ENCODE data around the gene RC3H2.

The RC3H2 gene

GRCh38 chr9:122806661-122807060 is 98.5 kb downstream of the RC3H2 start:
- H3K27ac ChIP-seq (ENCODE audit: low read depth, low read length), result no peak overlapping the region
- H3K36me3 ChIP-seq (ENCODE audit: control insufficient read depth, insufficient read depth, low read length), result no peaks in the 10 kb centered on the region
- no peaks in the 10 kb centered on the region for H3K27me3 ChIP-seq (ENCODE audit: control insufficient read depth, insufficient read depth, low read length)
- peaks cover 4% of the 10 kb centered on the region; the same call in 1 of the 2 replicates for H3K4me1 ChIP-seq (ENCODE audit: control insufficient read depth, insufficient read depth, low read length)
- no peak overlapping the region for H3K9ac ChIP-seq (ENCODE audit: low read depth, low read length)
- peaks cover 17% of the 10 kb centered on the region; the same call in 1 of the 2 replicates for H3K9me3 ChIP-seq (ENCODE audit: control insufficient read depth, insufficient read depth, low read length)
- no peak overlapping the region for H3K4me3 ChIP-seq (ENCODE audit: low read depth, low read length)

GRCh38 chr9:122800066-122801060 is 104.8 kb downstream of the RC3H2 start, which contains the start of gene OR1K1:
TSS of gene OR1K1 (plus strand) at chr9:122800123. CDS start at chr9:122800123, 0 bp downstream.
- H3K9ac ChIP-seq (ENCODE audit: low read depth, low read length), result no peak within 1 kb of the TSS
- H3K4me1 ChIP-seq (ENCODE audit: control insufficient read depth, insufficient read depth, low read length), result no peaks in the 10 kb centered on the region
- no peak within 1 kb of the TSS for H3K27ac ChIP-seq (ENCODE audit: low read depth, low read length)
- H3K4me3 ChIP-seq (ENCODE audit: low read depth, low read length), result no peak within 1 kb of the TSS
- no peaks in the 10 kb centered on the region for H3K36me3 ChIP-seq (ENCODE audit: control insufficient read depth, insufficient read depth, low read length)
- H3K27me3 ChIP-seq (ENCODE audit: control insufficient read depth, insufficient read depth, low read length), result no peaks in the 10 kb centered on the region
- H3K9me3 ChIP-seq (ENCODE audit: control insufficient read depth, insufficient read depth, low read length), result peaks cover 29% of the 10 kb centered on the region

- peaks cover 41% of the 10 kb centered on the region for H3K9me3 ChIP-seq (ENCODE audit: control insufficient read depth, insufficient read depth, low read length)
- no peaks in the 10 kb centered on the region for H3K27me3 ChIP-seq (ENCODE audit: control insufficient read depth, insufficient read depth, low read length)
- no peak overlapping the region for H3K9ac ChIP-seq (ENCODE audit: low read depth, low read length)
- no peaks in the 10 kb centered on the region for H3K4me1 ChIP-seq (ENCODE audit: control insufficient read depth, insufficient read depth, low read length)
- no peaks in the 10 kb centered on the region for H3K36me3 ChIP-seq (ENCODE audit: control insufficient read depth, insufficient read depth, low read length)
- H3K4me3 ChIP-seq (ENCODE audit: low read depth, low read length), result no peak overlapping the region
- H3K27ac ChIP-seq (ENCODE audit: low read depth, low read length), result no peak overlapping the region
Measured at GRCh38 chr9:122797316-122798063, 107.7 kb downstream of the RC3H2 start.
